Panc1 (cell line): ENCODE results near the gene FGGY.

Source experiments
- POLR2AphosphoS5 ChIP-seq: IDR thresholded peaks from 2 replicates; pipeline ENCODE4 v1.6.1; 2012; ENCODE audit warnings: mild to moderate bottlenecking, low read depth, low read length, moderate library complexity
- TCF7L2 ChIP-seq: IDR thresholded peaks from 2 replicates; pipeline ENCODE4 v1.6.1; 2011; ENCODE audit warnings: mild to moderate bottlenecking, low read depth, low read length, inconsistent platforms
- TF ChIP-seq, protein P1 (sequence below): fragments of 450-650 bp; IDR thresholded peaks from 2 replicates; pipeline ENCODE4 v1.5.1; 2017; ENCODE audit warnings: mild to moderate bottlenecking
- TF ChIP-seq, protein P2 (sequence below), 2 experiments: IDR thresholded peaks; 2 replicates each; pipeline ENCODE4 v1.6.1; 2011 to 2012; ENCODE audit warnings: low read depth in 2 of 2, control low read depth in 1 of 2, low read length in 1 of 2, mild to moderate bottlenecking in 1 of 2, moderate library complexity in 1 of 2; ENCODE audit not compliant: insufficient read depth in 1 of 2

- TF ChIP-seq, protein P1, sequence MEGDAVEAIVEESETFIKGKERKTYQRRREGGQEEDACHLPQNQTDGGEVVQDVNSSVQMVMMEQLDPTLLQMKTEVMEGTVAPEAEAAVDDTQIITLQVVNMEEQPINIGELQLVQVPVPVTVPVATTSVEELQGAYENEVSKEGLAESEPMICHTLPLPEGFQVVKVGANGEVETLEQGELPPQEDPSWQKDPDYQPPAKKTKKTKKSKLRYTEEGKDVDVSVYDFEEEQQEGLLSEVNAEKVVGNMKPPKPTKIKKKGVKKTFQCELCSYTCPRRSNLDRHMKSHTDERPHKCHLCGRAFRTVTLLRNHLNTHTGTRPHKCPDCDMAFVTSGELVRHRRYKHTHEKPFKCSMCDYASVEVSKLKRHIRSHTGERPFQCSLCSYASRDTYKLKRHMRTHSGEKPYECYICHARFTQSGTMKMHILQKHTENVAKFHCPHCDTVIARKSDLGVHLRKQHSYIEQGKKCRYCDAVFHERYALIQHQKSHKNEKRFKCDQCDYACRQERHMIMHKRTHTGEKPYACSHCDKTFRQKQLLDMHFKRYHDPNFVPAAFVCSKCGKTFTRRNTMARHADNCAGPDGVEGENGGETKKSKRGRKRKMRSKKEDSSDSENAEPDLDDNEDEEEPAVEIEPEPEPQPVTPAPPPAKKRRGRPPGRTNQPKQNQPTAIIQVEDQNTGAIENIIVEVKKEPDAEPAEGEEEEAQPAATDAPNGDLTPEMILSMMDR = no peak
- no peak for TF ChIP-seq POLR2AphosphoS5
- TF ChIP-seq TCF7L2 = no peak
- TF ChIP-seq, protein P2, sequence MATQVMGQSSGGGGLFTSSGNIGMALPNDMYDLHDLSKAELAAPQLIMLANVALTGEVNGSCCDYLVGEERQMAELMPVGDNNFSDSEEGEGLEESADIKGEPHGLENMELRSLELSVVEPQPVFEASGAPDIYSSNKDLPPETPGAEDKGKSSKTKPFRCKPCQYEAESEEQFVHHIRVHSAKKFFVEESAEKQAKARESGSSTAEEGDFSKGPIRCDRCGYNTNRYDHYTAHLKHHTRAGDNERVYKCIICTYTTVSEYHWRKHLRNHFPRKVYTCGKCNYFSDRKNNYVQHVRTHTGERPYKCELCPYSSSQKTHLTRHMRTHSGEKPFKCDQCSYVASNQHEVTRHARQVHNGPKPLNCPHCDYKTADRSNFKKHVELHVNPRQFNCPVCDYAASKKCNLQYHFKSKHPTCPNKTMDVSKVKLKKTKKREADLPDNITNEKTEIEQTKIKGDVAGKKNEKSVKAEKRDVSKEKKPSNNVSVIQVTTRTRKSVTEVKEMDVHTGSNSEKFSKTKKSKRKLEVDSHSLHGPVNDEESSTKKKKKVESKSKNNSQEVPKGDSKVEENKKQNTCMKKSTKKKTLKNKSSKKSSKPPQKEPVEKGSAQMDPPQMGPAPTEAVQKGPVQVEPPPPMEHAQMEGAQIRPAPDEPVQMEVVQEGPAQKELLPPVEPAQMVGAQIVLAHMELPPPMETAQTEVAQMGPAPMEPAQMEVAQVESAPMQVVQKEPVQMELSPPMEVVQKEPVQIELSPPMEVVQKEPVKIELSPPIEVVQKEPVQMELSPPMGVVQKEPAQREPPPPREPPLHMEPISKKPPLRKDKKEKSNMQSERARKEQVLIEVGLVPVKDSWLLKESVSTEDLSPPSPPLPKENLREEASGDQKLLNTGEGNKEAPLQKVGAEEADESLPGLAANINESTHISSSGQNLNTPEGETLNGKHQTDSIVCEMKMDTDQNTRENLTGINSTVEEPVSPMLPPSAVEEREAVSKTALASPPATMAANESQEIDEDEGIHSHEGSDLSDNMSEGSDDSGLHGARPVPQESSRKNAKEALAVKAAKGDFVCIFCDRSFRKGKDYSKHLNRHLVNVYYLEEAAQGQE (IDR thresholded peaks at IDR 0.05; ENCODE audit: insufficient read depth in 1 of 2, low read depth in 2 of 2, low read length in 1 of 2) = no peak
Measured at GRCh38 chr1:59526240-59526639, 229.3 kb downstream of the FGGY start.
